ENCODE measurements around the gene SLC31A1.
"Not testable (repeated sequence)": the region's sequence is repeated elsewhere in the genome, so short reads cannot be mapped to it uniquely, and the experiment has no call there.

Gene SLC31A1

DNA sequence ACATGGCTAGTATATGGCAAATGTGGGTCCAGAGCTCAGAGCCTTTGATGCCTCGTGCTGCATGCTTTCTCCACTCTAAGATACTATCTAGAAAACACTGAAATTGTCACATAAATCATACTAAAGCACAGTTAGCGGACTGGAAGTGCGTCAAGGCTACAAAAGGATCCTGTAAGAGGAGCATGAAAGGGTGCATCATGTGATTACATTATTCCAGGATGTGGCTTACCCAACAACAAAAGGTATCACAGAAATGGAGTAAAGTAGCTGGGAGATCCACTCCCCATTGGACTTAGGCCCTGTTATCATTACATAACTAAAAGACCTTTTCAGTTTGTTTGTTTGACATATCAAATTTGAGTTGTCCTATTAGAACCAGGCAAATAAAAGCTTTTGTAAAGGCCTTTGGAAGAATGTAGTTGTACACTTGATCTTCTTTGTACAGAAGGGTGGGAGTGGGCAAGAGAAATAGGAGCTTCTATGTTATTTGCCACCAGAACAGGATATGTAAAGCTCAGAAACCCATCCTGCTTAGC is 6.9 kb downstream of the SLC31A1 start:
- Histone ChIP-seq H3K4me3 (no peak overlapping the region), H3K36me3 (replicated peaks) (0 out of 2 replicates have a peak, but pooled peaks cover 2% of the 10 kb centered on the region), H3K4me1 (peaks cover 17% of the 10 kb centered on the region), H3K9me3 (no peaks in the 10 kb centered on the region), H3K27me3 (ENCODE audit: low read depth) (no peaks in the 10 kb centered on the region)
- DNase-seq (ENCODE audit: low spot score in 2 of 2): peak; percentile 22 to 62
- in situ Hi-C loops (cut with MboI; ENCODE audit: low sequenced_read_pairs): no loop called here

- H3K9me3 ChIP-seq: no peaks in the 10 kb centered on the region
- in situ Hi-C loops (cut with MboI; ENCODE audit: low sequenced_read_pairs): no loop called here
- DNase-seq (ENCODE audit: low spot score in 2 of 2): no peak
- no peaks in the 10 kb centered on the region for H3K36me3 ChIP-seq (replicated peaks)
- H3K27me3 ChIP-seq (ENCODE audit: low read depth): no peaks in the 10 kb centered on the region
- H3K4me1 ChIP-seq: peaks cover 12% of the 10 kb centered on the region
- no peak overlapping the region for H3K4me3 ChIP-seq
Measured at GRCh38 chr9:113231701-113232100, 10.4 kb downstream of the SLC31A1 start.

GRCh38 chr9:113235701-113236255 is 14.4 kb downstream of the SLC31A1 start:
- in situ Hi-C loops (cut with MboI; ENCODE audit: low sequenced_read_pairs); H3K36me3 ChIP-seq (replicated peaks); H3K4me1 ChIP-seq; H3K27me3 ChIP-seq (ENCODE audit: low read depth); DNase-seq (ENCODE audit: low spot score in 2 of 2); H3K4me3 ChIP-seq; H3K9me3 ChIP-seq: not testable (repeated sequence)

- no peak for DNase-seq (ENCODE audit: low spot score in 2 of 2)
- Histone ChIP-seq H3K9me3 (no peaks in the 10 kb centered on the region), H3K4me1 (no peaks in the 10 kb centered on the region), H3K27me3 (ENCODE audit: low read depth) (no peaks in the 10 kb centered on the region), H3K36me3 (replicated peaks) (no peaks in the 10 kb centered on the region), H3K4me3 (no peak overlapping the region)
- in situ Hi-C loops (cut with MboI; ENCODE audit: low sequenced_read_pairs): no loop called here
Measured at GRCh38 chr9:113237026-113237425, 15.7 kb downstream of the SLC31A1 start.

DNA sequence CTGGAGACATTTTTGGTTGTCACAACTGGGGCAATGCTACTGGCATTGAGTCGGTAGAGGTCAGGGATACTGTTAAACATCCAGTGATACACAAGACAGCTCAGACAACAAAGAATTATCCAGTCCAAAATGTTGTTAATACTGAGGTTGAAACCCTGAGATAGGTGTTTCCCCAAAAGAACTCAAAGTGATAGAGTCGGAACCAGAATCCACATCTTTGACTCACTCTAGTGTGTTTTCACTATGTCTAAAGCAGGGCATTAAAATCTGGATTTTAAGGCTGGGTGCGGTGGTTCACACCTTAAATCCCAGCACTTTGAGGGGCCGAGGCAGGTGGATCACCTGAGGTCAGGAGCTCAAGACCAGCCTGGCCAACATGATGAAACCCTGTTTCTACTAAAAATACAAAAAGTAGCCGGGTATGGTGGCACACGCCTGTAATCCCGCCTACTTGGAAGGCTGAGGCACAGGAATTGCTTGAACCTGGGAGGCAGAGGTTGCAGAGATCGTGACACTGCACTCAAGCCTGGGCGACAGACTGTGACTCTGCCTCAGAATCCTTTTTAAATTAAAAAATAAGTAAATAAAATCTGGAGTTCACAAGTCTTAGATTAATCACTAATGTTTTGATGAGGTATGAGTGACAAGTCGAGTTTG is 17.0 kb downstream of the SLC31A1 start:
- no peaks in the 10 kb centered on the region for H3K36me3 ChIP-seq (replicated peaks)
- in situ Hi-C loops (cut with MboI; ENCODE audit: low sequenced_read_pairs): no loop called here

DNA sequence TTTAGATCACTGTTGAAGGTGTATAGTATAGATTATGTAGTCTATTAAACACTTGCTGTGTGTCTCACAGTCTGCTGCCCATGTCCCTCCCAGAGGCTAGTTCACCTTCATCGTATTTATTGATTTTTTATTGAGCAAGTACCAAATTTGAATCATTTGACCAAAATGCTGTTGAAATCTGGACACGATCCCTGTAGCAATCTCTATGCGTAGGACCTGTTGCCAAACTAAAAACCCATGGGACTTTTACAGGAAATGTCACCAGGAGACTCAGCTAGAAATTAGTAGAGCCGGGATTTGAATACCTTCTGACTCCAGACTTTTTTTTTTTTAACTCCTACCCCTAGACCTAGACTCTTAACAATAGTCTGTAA is 17.5 kb downstream of the SLC31A1 start:
- in situ Hi-C loops (cut with MboI; ENCODE audit: low sequenced_read_pairs): no loop called here
- Histone ChIP-seq H3K27me3 (ENCODE audit: low read depth) (no peaks in the 10 kb centered on the region), H3K4me1 (peaks cover 7% of the 10 kb centered on the region), H3K36me3 (replicated peaks) (no peaks in the 10 kb centered on the region), H3K9me3 (no peaks in the 10 kb centered on the region), H3K4me3 (no peak overlapping the region)
- no peak for DNase-seq (ENCODE audit: low spot score in 2 of 2)

More for the DNA sequence above, 17.0 kb downstream of the SLC31A1 start:
- H3K4me3 ChIP-seq: no peak overlapping the region
- no peaks in the 10 kb centered on the region for H3K27me3 ChIP-seq (ENCODE audit: low read depth)
- H3K9me3 ChIP-seq: no peaks in the 10 kb centered on the region
- peaks cover 7% of the 10 kb centered on the region for H3K4me1 ChIP-seq
- DNase-seq (ENCODE audit: low spot score in 2 of 2): no peak

DNA sequence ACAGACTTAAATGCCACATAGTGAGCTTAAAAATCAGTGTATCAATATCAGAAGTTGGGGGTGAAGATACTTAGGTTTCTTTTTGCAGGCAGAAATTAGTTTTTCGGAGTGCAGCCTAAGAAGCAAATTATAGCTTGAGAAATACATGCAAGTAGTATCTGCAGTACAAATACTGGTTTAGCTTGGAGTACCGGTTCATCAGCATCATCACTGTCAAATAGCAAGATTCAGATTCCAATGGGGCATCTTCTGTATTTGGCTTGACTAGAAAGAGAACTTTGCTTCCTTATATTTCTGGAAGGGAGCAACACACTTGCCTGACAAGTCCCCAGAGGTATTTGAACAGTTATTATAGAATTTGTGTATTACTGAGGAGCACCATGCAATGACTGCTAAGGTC is 19.8 kb downstream of the SLC31A1 start:
- Histone ChIP-seq H3K36me3 (replicated peaks) (no peaks in the 10 kb centered on the region), H3K4me3 (no peak overlapping the region), H3K9me3 (no peaks in the 10 kb centered on the region), H3K4me1 (peaks cover 21% of the 10 kb centered on the region), H3K27me3 (ENCODE audit: low read depth) (no peaks in the 10 kb centered on the region)
- in situ Hi-C loops (cut with MboI; ENCODE audit: low sequenced_read_pairs): no loop called here
- DNase-seq (ENCODE audit: low spot score in 2 of 2): no peak

GRCh38 chr9:113244556-113244955 is 23.2 kb downstream of the SLC31A1 start:
- Histone ChIP-seq H3K27me3 (ENCODE audit: low read depth) (no peaks in the 10 kb centered on the region), H3K9me3 (no peaks in the 10 kb centered on the region), H3K4me1 (peaks cover 21% of the 10 kb centered on the region), H3K4me3 (no peak overlapping the region), H3K36me3 (replicated peaks) (no peaks in the 10 kb centered on the region)
- DNase-seq (ENCODE audit: low spot score in 2 of 2): peak in 1 of 2 experiments; percentile 62
- in situ Hi-C loops (cut with MboI; ENCODE audit: low sequenced_read_pairs): no loop called here

DNA sequence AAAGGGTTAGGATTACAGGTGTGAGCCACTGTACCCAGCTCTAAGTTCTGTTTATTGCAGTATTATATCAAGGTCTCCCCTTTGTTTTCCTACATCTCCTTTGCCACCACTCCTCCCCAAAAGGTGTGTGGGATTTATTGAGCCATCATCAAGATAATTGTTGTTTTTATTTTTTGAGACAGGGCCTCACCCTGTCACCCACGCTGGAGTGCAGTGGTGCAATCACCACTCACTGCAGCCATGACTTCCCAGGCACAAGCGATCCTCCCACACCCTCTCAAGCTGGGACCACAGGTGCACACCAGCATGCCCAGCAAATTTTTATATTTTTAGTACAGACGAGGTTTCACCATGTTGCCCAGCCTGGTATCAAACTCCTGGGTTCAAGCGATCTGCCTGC is 24.6 kb downstream of the SLC31A1 start:
- DNase-seq (ENCODE audit: low spot score in 2 of 2): no peak
- H3K9me3 ChIP-seq: no peaks in the 10 kb centered on the region
- in situ Hi-C loops (cut with MboI; ENCODE audit: low sequenced_read_pairs): no loop called here
- H3K36me3 ChIP-seq (replicated peaks): no peaks in the 10 kb centered on the region
- H3K4me3 ChIP-seq: no peak overlapping the region
- H3K4me1 ChIP-seq: peaks cover 21% of the 10 kb centered on the region
- no peaks in the 10 kb centered on the region for H3K27me3 ChIP-seq (ENCODE audit: low read depth)

- no peak for DNase-seq (ENCODE audit: low spot score in 2 of 2)
- H3K27me3 ChIP-seq (ENCODE audit: low read depth): no peaks in the 10 kb centered on the region
- peaks cover 26% of the 10 kb centered on the region for H3K4me1 ChIP-seq
- no peaks in the 10 kb centered on the region for H3K9me3 ChIP-seq
- no peak overlapping the region for H3K4me3 ChIP-seq
- no peaks in the 10 kb centered on the region for H3K36me3 ChIP-seq (replicated peaks)
- in situ Hi-C loops (cut with MboI; ENCODE audit: low sequenced_read_pairs): no loop called here
Measured at GRCh38 chr9:113246928-113247327, 25.6 kb downstream of the SLC31A1 start.

GRCh38 chr9:113247640-113248039 is 26.3 kb downstream of the SLC31A1 start:
- in situ Hi-C loops (cut with MboI; ENCODE audit: low sequenced_read_pairs): no loop called here
- Histone ChIP-seq H3K4me1 (peaks cover 25% of the 10 kb centered on the region), H3K27me3 (ENCODE audit: low read depth) (no peaks in the 10 kb centered on the region), H3K9me3 (no peaks in the 10 kb centered on the region), H3K4me3 (no peak overlapping the region), H3K36me3 (replicated peaks) (no peaks in the 10 kb centered on the region)
- no peak for DNase-seq (ENCODE audit: low spot score in 2 of 2)

- peaks cover 13% of the 10 kb centered on the region for H3K4me1 ChIP-seq
- H3K9me3 ChIP-seq; H3K27me3 ChIP-seq (ENCODE audit: low read depth); DNase-seq (ENCODE audit: low spot score in 2 of 2); in situ Hi-C loops (cut with MboI; ENCODE audit: low sequenced_read_pairs); H3K36me3 ChIP-seq (replicated peaks); H3K4me3 ChIP-seq: not testable (repeated sequence)
Measured at GRCh38 chr9:113249661-113250060, 28.3 kb downstream of the SLC31A1 start.

- H3K9me3 ChIP-seq: no peaks in the 10 kb centered on the region
- H3K4me1 ChIP-seq: peaks cover 4% of the 10 kb centered on the region
- H3K27me3 ChIP-seq (ENCODE audit: low read depth): no peaks in the 10 kb centered on the region
- in situ Hi-C loops (cut with MboI; ENCODE audit: low sequenced_read_pairs): no loop called here
- DNase-seq (ENCODE audit: low spot score in 2 of 2): no peak
- no peak overlapping the region for H3K4me3 ChIP-seq
- no peaks in the 10 kb centered on the region for H3K36me3 ChIP-seq (replicated peaks)
Measured at GRCh38 chr9:113250807-113251206, 29.5 kb downstream of the SLC31A1 start.

DNA sequence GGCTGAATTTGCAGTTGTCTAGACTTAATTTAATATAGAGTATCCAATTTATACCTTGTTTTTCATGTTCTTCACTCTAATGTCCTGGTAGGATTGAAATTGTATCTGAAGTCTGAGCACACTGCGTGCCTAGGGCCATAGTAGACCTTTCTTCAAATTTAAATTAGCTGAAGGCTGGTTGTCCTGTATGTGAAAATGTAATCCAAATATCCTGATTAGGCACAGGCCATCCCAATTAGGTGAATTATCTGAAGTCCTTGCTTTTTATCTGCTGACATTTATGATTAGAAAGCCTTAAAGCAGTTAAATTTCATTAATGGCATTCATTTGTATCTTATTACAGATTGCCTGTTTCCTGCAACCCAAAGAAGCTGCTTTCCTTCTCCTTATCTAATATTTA is 33.6 kb downstream of the SLC31A1 start:
- in situ Hi-C loops (cut with MboI; ENCODE audit: low sequenced_read_pairs): no loop called here
- Histone ChIP-seq H3K9me3 (no peaks in the 10 kb centered on the region), H3K36me3 (replicated peaks) (peaks cover 17% of the 10 kb centered on the region)

More for the DNA sequence above, 33.6 kb downstream of the SLC31A1 start:
- Histone ChIP-seq H3K4me1 (peaks cover 4% of the 10 kb centered on the region), H3K27me3 (ENCODE audit: low read depth) (no peaks in the 10 kb centered on the region), H3K4me3 (no peak overlapping the region)
- no peak for DNase-seq (ENCODE audit: low spot score in 2 of 2)

Data from HAP-1 (cell line).